Stomach (tissue), 9 donors: ENCODE data around the gene HLA-DQB1. TPM values are rescaled to one million over a fixed set of nuclear protein-coding genes. Genes with fewer than 3 reads are reported as not detected.

ENCODE experiments used
- DNase-seq, 2 donors: peaks; one replicate each; pipeline versions ENCODE4 v3.0.0 to v3.0.0-alpha.2; 2013 to 2019
- H3K27ac ChIP-seq, 5 donors: fragments of 200-600 bp in 4 of 5; sonication (generic) in 4 of 5; one replicate each; pipeline ENCODE4 v1.5.1; 2013 to 2019; ENCODE audit warnings: mild to moderate bottlenecking in 1 of 5, moderate library complexity in 1 of 5
- H3K27me3 ChIP-seq, 3 donors: fragments of 200-600 bp; sonication (generic); one replicate each; pipeline ENCODE4 v1.5.1; 2017 to 2019; ENCODE audit warnings: mixed run types in 1 of 3
- H3K36me3 ChIP-seq, 4 donors: fragments of 200-600 bp; sonication (generic); 1 replicate in 3 of 4; 2 replicates in 1 of 4; pipeline ENCODE4 v1.5.1; 2016 to 2019
- H3K4me1 ChIP-seq, 4 donors: fragments of 200-600 bp; sonication (generic); one replicate each; pipeline ENCODE4 v1.5.1; 2016 to 2019
- H3K4me3 ChIP-seq, 4 donors: fragments of 200-600 bp; sonication (generic) in 3 of 4; one replicate each; pipeline ENCODE4 v1.5.1; 2016 to 2019; ENCODE audit warnings: mild to moderate bottlenecking in 1 of 4
- H3K9me3 ChIP-seq, 4 donors: fragments of 200-600 bp; sonication (generic); one replicate each; pipeline ENCODE4 v1.5.1; 2016 to 2019
- CTCF ChIP-seq, 7 experiments: fragments of 450-650 bp in 4 of 7; fragments of 200-600 bp in 3 of 7; sonication (generic) in 3 of 7; IDR thresholded peaks; one replicate each; pipeline ENCODE4 v1.5.1; 2016 to 2019; ENCODE audit warnings: antibody characterized with exemption in 7 of 7, control low read depth in 2 of 7, mild to moderate bottlenecking in 1 of 7
- EP300 ChIP-seq: sonication (generic); formaldehyde crosslinking; IDR thresholded peaks from one replicate; pipeline ENCODE4 v1.6.1; 2017; ENCODE audit warnings: antibody characterized with exemption
- POLR2A ChIP-seq, 4 donors: fragments of 450-650 bp; IDR thresholded peaks; one replicate each; pipeline ENCODE4 v1.6.1; 2016; ENCODE audit warnings: antibody characterized with exemption in 4 of 4, control low read depth in 2 of 4, mild to moderate bottlenecking in 1 of 4, moderate library complexity in 1 of 4
- POLR2AphosphoS5 ChIP-seq, 3 donors: sonication (generic); formaldehyde crosslinking; IDR thresholded peaks; one replicate each; pipeline ENCODE4 v1.6.1; 2016; ENCODE audit warnings: antibody characterized with exemption in 3 of 3
- WGBS, 5 donors: extraction: QIAGEN DNeasy Blood & Tissue Kit in 3 of 5; methylation state at CpG; one replicate each; pipeline versions ENCODE4 v1.1.5 to v1.1.7; 2013 to 2018; 5-methylcytosine and 5-hydroxymethylcytosine counted together
- intact Hi-C: fragments of 100-400 bp; cut with DNase I; formaldehyde crosslinking; loops from one replicate; pipeline ENCODE4 v1.15.1; 2023; ENCODE audit warnings: low total_unique reads
- polyA plus RNA-seq, 3 donors: library from polyadenylated mRNA; stranded (reverse); fragments of 200-250 nt; gene quantifications; one replicate each; pipeline ENCODE4 v1.2.3, GENCODE V29; 2013
- total RNA-seq, 5 donors: library from RNA; depleted of rRNA; stranded (reverse); fragments of >200 nt; gene quantifications; one replicate each; pipeline versions ENCODE4 v1.1.0 to v1.2.3, GENCODE V29; 2014 to 2016
- donor health status: healthy with polysubstance abuse.
- donor health status: Bipolar disorder and iron deficiency.
- donor health status: healthy.

HLA-DQB1 gene
- total and polyA plus RNA-seq, 8 donors = 2.0 to 94.5 (median 21.4) TPM; not detected in 2

DNA sequence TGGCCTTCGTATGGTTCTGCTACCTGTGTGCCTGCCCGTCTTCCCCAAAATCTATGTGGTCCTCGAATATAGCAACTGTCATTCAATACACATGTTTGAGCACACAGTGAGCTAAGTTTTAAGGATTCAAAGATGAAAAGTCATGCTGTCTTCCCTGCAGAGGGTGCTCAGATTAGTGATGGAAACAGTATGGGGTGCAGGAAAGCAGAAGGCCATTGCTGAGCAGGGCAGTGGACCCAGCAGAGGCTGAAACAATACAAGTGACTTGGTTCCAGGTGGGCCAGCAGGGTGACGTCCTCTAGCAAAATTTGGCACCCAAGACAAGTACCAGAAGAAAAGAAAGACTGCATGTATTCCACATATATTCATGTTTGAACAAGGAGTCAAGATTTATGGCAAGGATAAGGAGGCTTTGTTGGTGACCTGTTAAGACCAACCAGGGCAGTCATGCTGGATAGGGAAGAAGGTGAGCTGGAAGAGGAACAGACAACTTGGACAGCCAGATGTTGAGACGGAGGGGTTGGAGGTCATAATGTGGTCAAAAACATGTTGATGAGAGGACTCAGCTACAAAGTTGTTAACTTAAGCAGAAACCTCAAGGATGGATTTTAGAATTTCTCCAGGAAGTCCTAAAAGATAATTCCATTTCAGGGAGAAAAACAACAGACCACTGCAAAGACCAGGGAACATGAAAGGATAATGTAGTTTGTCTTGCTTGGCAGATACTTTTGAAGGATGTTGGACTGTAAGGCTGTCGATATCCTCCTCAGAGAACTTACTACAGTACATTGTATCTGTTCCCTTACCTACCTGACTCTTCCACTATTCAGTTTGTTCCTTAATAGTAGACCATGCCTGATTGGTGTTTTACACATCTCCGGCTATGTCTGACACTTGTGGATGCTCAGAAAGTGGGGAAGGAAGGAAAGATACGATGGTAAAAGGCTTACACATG is 26.7 kb downstream of the HLA-DQB1 start:
- no peak for DNase-seq
- Histone ChIP-seq H3K9me3 (no peaks in the 10 kb centered on the region), H3K4me1 (no peaks in the 10 kb centered on the region), H3K27ac (no peak overlapping the region), H3K36me3 (no peaks in the 10 kb centered on the region), H3K27me3 (peaks cover 0 to 10% (median 0%) of the 10 kb centered on the region in 3 donors), H3K4me3 (no peak overlapping the region)
- TF ChIP-seq EP300 (no peak), POLR2AphosphoS5 (IDR thresholded peaks at IDR 0.05) (no peak), POLR2A (IDR thresholded peaks at IDR 0.05) (no peak), CTCF (IDR thresholded peaks at IDR 0.05) (no peak)
- WGBS, 5 donors = 1 to 85% (median 61%) methylated on average over 8 of the region's 8 CpGs
- intact Hi-C loops = no loop called here

- H3K4me3 ChIP-seq = no peak overlapping the region
- H3K27me3 ChIP-seq = peaks cover 0 to 13% (median 0%) of the 10 kb centered on the region in 3 donors
- intact Hi-C loops = no loop called here
- 24 to 77% (median 62%) methylated on average over 3 to 9 of the region's 9 CpGs for WGBS, 5 donors
- H3K9me3 ChIP-seq = no peaks in the 10 kb centered on the region
- H3K4me1 ChIP-seq = no peaks in the 10 kb centered on the region
- TF ChIP-seq POLR2AphosphoS5 (IDR thresholded peaks at IDR 0.05) (no peak), POLR2A (IDR thresholded peaks at IDR 0.05) (no peak), CTCF (IDR thresholded peaks at IDR 0.05) (no peak), EP300 (no peak)
- no peak for DNase-seq
- H3K27ac ChIP-seq = no peak overlapping the region
- H3K36me3 ChIP-seq = no peaks in the 10 kb centered on the region
Observed at GRCh38 chr6:32638532-32639219, 27.8 kb downstream of the HLA-DQB1 start.

DNA sequence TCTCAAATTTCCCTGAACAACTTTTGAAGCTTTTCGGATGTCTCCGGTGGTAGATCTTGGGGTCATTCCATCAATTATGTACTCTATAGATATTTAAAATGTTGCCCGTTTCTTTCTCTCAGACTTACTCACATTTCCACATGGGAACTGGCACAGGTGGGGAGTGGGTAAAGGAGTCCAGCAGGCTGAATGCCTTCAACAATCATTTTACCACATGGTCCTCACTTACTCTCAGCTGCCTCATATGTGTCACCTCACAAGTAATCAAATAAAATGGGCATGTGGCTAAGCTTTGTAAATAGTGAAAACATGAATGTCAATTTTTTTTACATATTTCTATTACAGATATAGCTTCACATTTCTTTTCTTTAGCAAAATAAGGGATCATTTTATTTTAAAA is 28.6 kb downstream of the HLA-DQB1 start:
- 31 to 89% (median 78%) methylated on average over 3 of the region's 3 CpGs for WGBS, 5 donors
- no peaks in the 10 kb centered on the region for H3K4me1 ChIP-seq
- DNase-seq = no peak

More for the DNA sequence above, 28.6 kb downstream of the HLA-DQB1 start:
- Histone ChIP-seq H3K9me3 (no peaks in the 10 kb centered on the region), H3K27me3 (peaks cover 0 to 13% (median 0%) of the 10 kb centered on the region in 3 donors), H3K36me3 (no peaks in the 10 kb centered on the region), H3K4me3 (no peak overlapping the region), H3K27ac (no peak overlapping the region)
- TF ChIP-seq CTCF (IDR thresholded peaks at IDR 0.05) (no peak), EP300 (no peak), POLR2A (IDR thresholded peaks at IDR 0.05) (no peak), POLR2AphosphoS5 (IDR thresholded peaks at IDR 0.05) (no peak)
- intact Hi-C loops = no loop called here
